ENCODE data around the gene B3GNT9.

DNA sequence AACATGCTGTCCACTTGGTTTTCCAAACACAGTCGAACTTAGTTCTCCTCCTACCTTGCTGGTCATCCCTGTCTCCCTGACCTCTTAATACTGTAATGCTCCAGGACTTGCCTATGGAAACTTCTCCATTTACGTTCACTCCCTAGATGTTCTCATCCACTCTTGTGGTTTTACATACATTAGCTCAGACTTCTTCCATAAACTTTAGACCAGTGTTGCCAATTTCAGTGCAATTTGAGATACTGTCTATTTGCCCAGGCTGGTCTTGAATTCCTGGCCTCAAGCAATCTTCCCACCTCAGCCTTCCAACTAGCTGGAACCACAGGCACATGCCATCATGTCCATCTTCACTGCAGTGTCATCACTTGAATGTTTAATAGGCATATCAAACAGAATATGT is 31.5 kb upstream of the B3GNT9 start:
- TF ChIP-seq, protein P1, sequence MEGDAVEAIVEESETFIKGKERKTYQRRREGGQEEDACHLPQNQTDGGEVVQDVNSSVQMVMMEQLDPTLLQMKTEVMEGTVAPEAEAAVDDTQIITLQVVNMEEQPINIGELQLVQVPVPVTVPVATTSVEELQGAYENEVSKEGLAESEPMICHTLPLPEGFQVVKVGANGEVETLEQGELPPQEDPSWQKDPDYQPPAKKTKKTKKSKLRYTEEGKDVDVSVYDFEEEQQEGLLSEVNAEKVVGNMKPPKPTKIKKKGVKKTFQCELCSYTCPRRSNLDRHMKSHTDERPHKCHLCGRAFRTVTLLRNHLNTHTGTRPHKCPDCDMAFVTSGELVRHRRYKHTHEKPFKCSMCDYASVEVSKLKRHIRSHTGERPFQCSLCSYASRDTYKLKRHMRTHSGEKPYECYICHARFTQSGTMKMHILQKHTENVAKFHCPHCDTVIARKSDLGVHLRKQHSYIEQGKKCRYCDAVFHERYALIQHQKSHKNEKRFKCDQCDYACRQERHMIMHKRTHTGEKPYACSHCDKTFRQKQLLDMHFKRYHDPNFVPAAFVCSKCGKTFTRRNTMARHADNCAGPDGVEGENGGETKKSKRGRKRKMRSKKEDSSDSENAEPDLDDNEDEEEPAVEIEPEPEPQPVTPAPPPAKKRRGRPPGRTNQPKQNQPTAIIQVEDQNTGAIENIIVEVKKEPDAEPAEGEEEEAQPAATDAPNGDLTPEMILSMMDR (IDR thresholded peaks at IDR 0.05) = no peak
- TF ChIP-seq POLR2A (IDR thresholded peaks at IDR 0.05) = no peak
- TF ChIP-seq POLR2AphosphoS5 (IDR thresholded peaks at IDR 0.05) = no peak
- TF ChIP-seq EP300 (IDR thresholded peaks at IDR 0.05) = no peak
